HEK293T (cell line): Measurements from ENCODE around the gene HACL1.

ENCODE experiments used
- CTCF ChIA-PET: fragments of 350-600 bp; formaldehyde crosslinking; extraction: SDS; loops from one replicate; lab custom pipeline; 2021; ENCODE audit warnings: antibody characterized with exemption, inconsistent platforms; lab: Yijun Ruan, JAX
- POLR2A ChIA-PET: fragments of 350-600 bp; formaldehyde crosslinking; extraction: SDS; loops from one replicate; lab custom pipeline; 2020; ENCODE audit warnings: antibody characterized with exemption, inconsistent platforms; lab: Yijun Ruan, JAX
- DNase-seq: peaks from one replicate; pipeline ENCODE4 v3.0.0; 2012; ENCODE audit warnings: mixed read lengths; ENCODE audit errors: extremely low spot score
- ARNT ChIP-seq: fragments of 450-650 bp; IDR thresholded peaks from 2 replicates; pipeline ENCODE4 v1.6.1; 2017; ENCODE audit warnings: mild to moderate bottlenecking
- BHLHE40 ChIP-seq: fragments of 450-650 bp; IDR thresholded peaks from 2 replicates; pipeline ENCODE4 v1.6.1; 2016; ENCODE audit warnings: mild to moderate bottlenecking, moderate library complexity, borderline replicate concordance
- CTBP1 ChIP-seq: fragments of 450-650 bp; IDR thresholded peaks from 2 replicates; pipeline ENCODE4 v1.6.1; 2016; ENCODE audit warnings: borderline replicate concordance
- ELF4 ChIP-seq: fragments of 450-650 bp; IDR thresholded peaks from 2 replicates; pipeline ENCODE4 v1.6.1; 2017; ENCODE audit warnings: antibody characterized with exemption
- FOXA1 ChIP-seq: fragments of 450-650 bp; IDR thresholded peaks from 2 replicates; pipeline ENCODE4 v1.6.1; 2016; ENCODE audit warnings: mild to moderate bottlenecking
- FOXK2 ChIP-seq: fragments of 450-650 bp; IDR thresholded peaks from 2 replicates; pipeline ENCODE4 v1.6.1; 2016; ENCODE audit warnings: mild to moderate bottlenecking
- FOXM1 ChIP-seq: fragments of 450-650 bp; IDR thresholded peaks from 2 replicates; pipeline ENCODE4 v1.6.1; 2017; ENCODE audit warnings: mild to moderate bottlenecking, borderline replicate concordance
- HDGF ChIP-seq: fragments of 450-650 bp; IDR thresholded peaks from 2 replicates; pipeline ENCODE4 v1.6.1; 2017; ENCODE audit warnings: antibody characterized with exemption, borderline replicate concordance
- L3MBTL2 ChIP-seq: fragments of 450-650 bp; conservative IDR thresholded peaks from 2 replicates; pipeline ENCODE4 v1.6.1; 2016; ENCODE audit warnings: mild to moderate bottlenecking
- LEF1 ChIP-seq: fragments of 450-650 bp; IDR thresholded peaks from 2 replicates; pipeline ENCODE4 v1.6.1; 2017; ENCODE audit warnings: mild to moderate bottlenecking, borderline replicate concordance
- NFRKB ChIP-seq: fragments of 450-650 bp; IDR thresholded peaks from 2 replicates; pipeline ENCODE4 v1.6.1; 2016; ENCODE audit warnings: mild to moderate bottlenecking, moderate library complexity
- PKNOX1 ChIP-seq: fragments of 450-650 bp; IDR thresholded peaks from 2 replicates; pipeline ENCODE4 v1.6.1; 2016
- SP1 ChIP-seq: fragments of 450-650 bp; IDR thresholded peaks from 2 replicates; pipeline ENCODE4 v1.6.1; 2017
- SUZ12 ChIP-seq: fragments of 450-650 bp; IDR thresholded peaks from 2 replicates; pipeline ENCODE4 v1.6.1; 2016; ENCODE audit warnings: mild to moderate bottlenecking
- TARDBP ChIP-seq: fragments of 450-650 bp; IDR thresholded peaks from 2 replicates; pipeline ENCODE4 v1.6.1; 2016
- ZNF384 ChIP-seq: fragments of 450-650 bp; IDR thresholded peaks from 2 replicates; pipeline ENCODE4 v1.6.1; 2016

Gene HACL1

GRCh38 chr3:15635121-15635661 lies 33.8 kb upstream of the HACL1 start:
- ChIA-PET CTCF (interaction anchor here (0.6 kb wide), 1 partner anchor 29 kb away, joined by 3 read pairs; no protein-coding TSS in a partner anchor), POLR2A (no interaction called here)
- no peak for DNase-seq
- no peak for TF ChIP-seq FOXM1
- TF ChIP-seq FOXK2 = no peak
- TF ChIP-seq SP1 = no peak
- no peak for TF ChIP-seq L3MBTL2
- no peak for TF ChIP-seq ZNF384
- no peak for TF ChIP-seq PKNOX1
- TF ChIP-seq NFRKB = no peak
- no peak for TF ChIP-seq SUZ12
- no peak for TF ChIP-seq ARNT
- TF ChIP-seq LEF1 = no peak
- TF ChIP-seq CTBP1 = no peak
- no peak for TF ChIP-seq TARDBP
- TF ChIP-seq FOXA1 = no peak
- no peak for TF ChIP-seq BHLHE40
- no peak for TF ChIP-seq HDGF
- no peak for TF ChIP-seq ELF4

GRCh38 chr3:15634671-15635070 lies 33.3 kb upstream of the HACL1 start:
- CTCF ChIA-PET = interaction anchor here (0.6 to 0.8 kb wide), 2 partner anchors 29 to 432 kb away, joined by 3 to 4 read pairs; no protein-coding TSS in a partner anchor
- DNase-seq = no peak
- POLR2A ChIA-PET = interaction anchor here (1.7 kb wide), 1 partner anchor 33 kb away, joined by 4 read pairs; the partner anchor contains the start of genes BTD and HACL1
- TF ChIP-seq ZNF384 = no peak

- POLR2A ChIA-PET = interaction anchor here (1.7 kb wide), 1 partner anchor 32 kb away, joined by 4 read pairs; the partner anchor contains the start of genes BTD and HACL1
- CTCF ChIA-PET = interaction anchor here (0.8 kb wide), 1 partner anchor 432 kb away, joined by 4 read pairs; no protein-coding TSS in a partner anchor
- TF ChIP-seq TARDBP (no peak), LEF1 (no peak), L3MBTL2 (no peak), CTBP1 (no peak), FOXA1 (no peak)
- no peak for DNase-seq
These were observed 32.6 kb upstream of the HACL1 start for GRCh38 chr3:15633766-15634598.

- no peak for DNase-seq
- ChIA-PET POLR2A (interaction anchor here (1.7 kb wide), 1 partner anchor 32 kb away, joined by 4 read pairs; the partner anchor contains the start of genes BTD and HACL1), CTCF (no interaction called here)
These were observed 31.8 kb upstream of the HACL1 start for GRCh38 chr3:15633159-15633558.

GRCh38 chr3:15632212-15632580 lies 30.8 kb upstream of the HACL1 start:
- POLR2A ChIA-PET = no interaction called here

More at GRCh38 chr3:15633159-15633558, 31.8 kb upstream of the HACL1 start:
- TF ChIP-seq SP1 (no peak), NFRKB (no peak), ELF4 (no peak), PKNOX1 (no peak), BHLHE40 (no peak), L3MBTL2 (no peak), HDGF (no peak), FOXK2 (no peak), SUZ12 (no peak), FOXA1 (no peak), ARNT (no peak), LEF1 (no peak), CTBP1 (no peak), ZNF384 (no peak), FOXM1 (no peak), TARDBP (no peak)

GRCh38 chr3:15631426-15632211 lies 30.2 kb upstream of the HACL1 start:
- CTCF ChIA-PET = interaction anchor here (0.6 kb wide), 1 partner anchor 32 kb away, joined by 3 read pairs; no protein-coding TSS in a partner anchor
- TF ChIP-seq FOXM1 = no peak
- TF ChIP-seq L3MBTL2 = no peak
- TF ChIP-seq ELF4 = no peak
- TF ChIP-seq BHLHE40 = no peak
- no peak for TF ChIP-seq HDGF
- TF ChIP-seq LEF1 = no peak
- TF ChIP-seq FOXK2 = no peak
- TF ChIP-seq TARDBP = no peak
- no peak for TF ChIP-seq ARNT
- no peak for TF ChIP-seq NFRKB
- no peak for TF ChIP-seq SUZ12
- TF ChIP-seq CTBP1 = no peak
- no peak for TF ChIP-seq FOXA1
- POLR2A ChIA-PET = no interaction called here
- DNase-seq = no peak

More at GRCh38 chr3:15632212-15632580, 30.8 kb upstream of the HACL1 start:
- TF ChIP-seq SUZ12 (no peak), TARDBP (no peak), LEF1 (no peak), NFRKB (no peak), CTBP1 (no peak), ARNT (no peak), SP1 (no peak), ELF4 (no peak)
- DNase-seq = no peak
- CTCF ChIA-PET = no interaction called here
